PC-9 (cell line): Measurements from ENCODE around the gene CELA3B.

Experiments used
- CTCF ChIP-seq: fragments of 200-600 bp; sonication (generic); conservative IDR thresholded peaks from 2 replicates; pipeline ENCODE4 v1.6.1; 2017; ENCODE audit warnings: mixed run types, antibody characterized with exemption, mild to moderate bottlenecking, moderate library complexity
- EZH2 ChIP-seq: fragments of 200-600 bp; sonication (generic); IDR thresholded peaks from 2 replicates; pipeline ENCODE4 v1.8.0; 2017; ENCODE audit warnings: antibody characterized with exemption, low read depth

- no peak for TF ChIP-seq CTCF
- TF ChIP-seq EZH2, result no peak
Observed at GRCh38 chr1:21931171-21932093, 45.4 kb upstream of the CELA3B start.
